ENCODE measurements around the gene RTP3. TPM values are rescaled to one million over a fixed set of nuclear protein-coding genes. Genes with fewer than 3 reads are reported as not detected.

Gene RTP3
- total and polyA plus RNA-seq, 2 of the 8 experiments (the other 6 are each of a cell fraction or from before 2014, with no cell fraction given) = 0.08 TPM; not detected in 1

DNA sequence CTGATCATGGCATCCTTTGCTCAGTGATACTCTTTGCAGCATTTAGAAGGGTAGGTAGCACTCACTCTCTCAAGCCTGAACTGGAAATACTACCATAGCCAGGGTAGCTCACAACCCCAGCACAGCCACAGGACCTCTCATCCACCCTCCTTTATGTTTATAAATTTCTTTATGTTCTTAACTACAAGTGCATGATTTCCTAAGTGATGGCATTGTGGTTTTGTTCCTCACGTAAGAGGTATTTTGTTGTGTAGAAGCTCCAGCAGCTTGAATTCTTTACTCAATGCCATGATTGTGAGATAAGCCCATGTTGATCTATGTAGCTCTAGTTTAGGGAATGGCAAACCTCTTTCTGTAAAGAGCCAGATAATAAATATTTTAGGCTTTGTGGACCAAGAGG is 7.9 kb upstream of the RTP3 start:
- TF ChIP-seq ZNF274 (IDR thresholded peaks at IDR 0.05; ENCODE audit: borderline replicate concordance, extremely low read depth, low read length) (no peak), TBP (IDR thresholded peaks at IDR 0.05; ENCODE audit: low read depth, low read length) (no peak), TCF12 (IDR thresholded peaks at IDR 0.05; ENCODE audit: low read depth, low read length) (no peak), CREB1 (IDR thresholded peaks at IDR 0.05) (no peak), RXRA (IDR thresholded peaks at IDR 0.05; ENCODE audit: insufficient read depth, low read depth, low read length) (no peak), TAF7 (optimal IDR thresholded peaks at IDR 0.05; ENCODE audit: borderline replicate concordance, low read depth, low read length) (no peak), RNF2 (IDR thresholded peaks at IDR 0.05; ENCODE audit: borderline replicate concordance, low read depth, low read length, missing control alignments, poor library complexity, severe bottlenecking) (no peak)
- TF ChIP-seq, protein P1, sequence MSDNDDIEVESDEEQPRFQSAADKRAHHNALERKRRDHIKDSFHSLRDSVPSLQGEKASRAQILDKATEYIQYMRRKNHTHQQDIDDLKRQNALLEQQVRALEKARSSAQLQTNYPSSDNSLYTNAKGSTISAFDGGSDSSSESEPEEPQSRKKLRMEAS (IDR thresholded peaks at IDR 0.05) = no peak
- TF ChIP-seq, protein P2, sequence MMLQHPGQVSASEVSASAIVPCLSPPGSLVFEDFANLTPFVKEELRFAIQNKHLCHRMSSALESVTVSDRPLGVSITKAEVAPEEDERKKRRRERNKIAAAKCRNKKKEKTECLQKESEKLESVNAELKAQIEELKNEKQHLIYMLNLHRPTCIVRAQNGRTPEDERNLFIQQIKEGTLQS (IDR thresholded peaks at IDR 0.05; ENCODE audit: insufficient read depth, low read depth, low read length) = no peak
- Histone ChIP-seq H3K56ac (replicated peaks; ENCODE audit: insufficient read length, low read depth, low read length) (no peak overlapping the region), H3K27me3 (replicated peaks in 1 of 4; ENCODE audit: control insufficient read depth in 3 of 4, extremely low read depth in 1 of 4, insufficient read depth in 3 of 4, low read length in 3 of 4) (no peaks in the 10 kb centered on the region; a peak in 2 of 7 replicates), H3K23ac (ENCODE audit: insufficient read length) (no peak overlapping the region), H3K4me2 (ENCODE audit: insufficient read depth in 1 of 2, low read depth in 2 of 2, low read length in 2 of 2) (no peak overlapping the region), H3K23me2 (ENCODE audit: low read depth, low read length) (no peaks in the 10 kb centered on the region), H2BK5ac (ENCODE audit: low read depth, low read length) (peak overlapping the region; percentile 55; the same call in 1 of the 2 replicates), H3K9me3 (ENCODE audit: insufficient read depth in 2 of 2, low read depth in 1 of 2, low read length in 1 of 2) (peaks cover 0 to 10% of the 10 kb centered on the region in 2 experiments; a peak in 2 of 4 replicates), H4K91ac (replicated peaks; ENCODE audit: insufficient read length, low read length) (peak overlapping the region; percentile 91), H3K79me2 (ENCODE audit: control insufficient read depth in 1 of 2, insufficient read depth in 2 of 2, low read length in 2 of 2) (no peaks in the 10 kb centered on the region), H3K36me3 (ENCODE audit: control insufficient read depth in 2 of 4, insufficient read depth in 4 of 4, low read length in 3 of 4) (no peaks in the 10 kb centered on the region), H3K79me1 (ENCODE audit: low read depth, low read length) (no peaks in the 10 kb centered on the region), H4K8ac (ENCODE audit: extremely low read depth, insufficient read depth, low read length) (no peak overlapping the region), H2BK15ac (ENCODE audit: low read length) (peak overlapping the region; percentile 92; the same call in 1 of the 2 replicates), H4K5ac (ENCODE audit: insufficient read length, low read depth, low read length) (peak overlapping the region; percentile 38), H3K14ac (ENCODE audit: insufficient read length) (no peak overlapping the region), H2BK120ac (replicated peaks; ENCODE audit: low read depth, low read length) (peak overlapping the region; percentile 26), H3K9ac (replicated peaks in 1 of 4; ENCODE audit: extremely low read depth in 1 of 4, low read depth in 3 of 4, low read length in 3 of 4) (no peak overlapping the region), H3K4me1 (replicated peaks in 1 of 4; ENCODE audit: control insufficient read depth in 3 of 4, insufficient read depth in 4 of 4, low read length in 3 of 4) (peaks cover 4 to 8% (median 6%) of the 10 kb centered on the region in 4 experiments; a peak in 6 of 7 replicates), H4K20me1 (replicated peaks in 1 of 2; ENCODE audit: control insufficient read depth in 1 of 2, insufficient read depth in 2 of 2, low read length in 2 of 2) (no peaks in the 10 kb centered on the region), H2AK5ac (ENCODE audit: low read depth, low read length) (peak overlapping the region; percentile 5; the same call in 1 of the 2 replicates), H2AFZ (ENCODE audit: low read length) (no peak overlapping the region), H2BK12ac (ENCODE audit: low read depth, low read length) (peak overlapping the region; percentile 61; the same call in 1 of the 2 replicates), H3K27ac (ENCODE audit: low read depth, low read length) (no peak overlapping the region), H2BK20ac (ENCODE audit: low read length) (peak overlapping the region; percentile 9), H3K4ac (replicated peaks; ENCODE audit: insufficient read length, low read depth, low read length) (peak overlapping the region; percentile 33), H3K4me3 (ENCODE audit: extremely low read depth in 1 of 4, insufficient read depth in 2 of 4, low read depth in 3 of 4, low read length in 4 of 4) (no peak overlapping the region), H3K18ac (ENCODE audit: extremely low read depth, low read length) (no peak overlapping the region)
- whole genome bisulfite sequencing, 2 experiments (ENCODE audit: extremely low coverage in 1 of 2, insufficient coverage in 1 of 2, insufficient read length in 1 of 2, insufficient replicate concordance in 2 of 2, low coverage in 1 of 2, low lambda C conversion rate in 2 of 2, missing lambda C conversion rate in 1 of 2) = 82% methylated on average over 1 of the region's 1 CpG; no CpG with 5 or more reads in 1 of the 2 experiments
- ChIA-PET CTCF (ENCODE audit: partially characterized antibody) (interaction anchor here (1.0 to 5.7 kb wide), 39 partner anchors 10 to 1078 kb away, joined by 3 to 82 read pairs (median 11); partner anchors contain the start of genes ALS2CL, LTF and RTP3), POLR2A (ENCODE audit: partially characterized antibody) (interaction anchor here (0.9 to 4.0 kb wide), 7 partner anchors 9 to 171 kb away, joined by 3 to 49 read pairs (median 3); no protein-coding TSS in a partner anchor)
- no peak for DNase-seq (ENCODE audit: low read depth in 1 of 2, low spot score in 2 of 2)
- no peak for FAIRE-seq
